Naive thymus-derived CD4-positive, alpha-beta T cell (primary cell): ENCODE results near the gene AMOTL1. TPM values are rescaled to one million over a fixed set of nuclear protein-coding genes. Genes with fewer than 3 reads are reported as not detected.

Experiments used
- ATAC-seq: fragments of 150-1000 bp; cut with Tn5 transposase; 2 replicates; pipeline ENCODE4 v1.10.0; 2021; ENCODE audit warnings: mild to moderate bottlenecking, moderate library complexity
- CTCF ChIA-PET: fragments of 350-600 bp; sonication (Branson Sonifier 250); formaldehyde crosslinking; loops from one replicate; lab custom pipeline; 2021; ENCODE audit warnings: antibody characterized with exemption; lab: Charles Lee
- POLR2A ChIA-PET: fragments of 350-600 bp; sonication (Branson Sonifier 250); formaldehyde crosslinking; loops from one replicate; lab custom pipeline; 2021; ENCODE audit warnings: antibody characterized with exemption, inconsistent platforms; lab: Charles Lee
- DNase-seq, 9 donors: peaks; one replicate each; pipeline versions ENCODE4 v3.0.0 to v3.0.0-alpha.2; 2020 to 2022; ENCODE audit warnings: mixed read lengths in 1 of 9
- H3K27ac ChIP-seq: one replicate; pipeline ENCODE4 v1.7.0; 2013; ENCODE audit warnings: mild to moderate bottlenecking, low read depth, low read length, moderate library complexity
- H3K27me3 ChIP-seq, 2 donors: one replicate each; pipeline ENCODE4 v1.7.0; 2013; ENCODE audit warnings: low read length in 2 of 2, mild to moderate bottlenecking in 2 of 2, moderate library complexity in 2 of 2; ENCODE audit not compliant: control insufficient read depth in 2 of 2, insufficient read depth in 2 of 2
- H3K36me3 ChIP-seq, 3 experiments: 1 replicate in 2 of 3; 2 replicates in 1 of 3; pipeline ENCODE4 v1.7.0; 2013; ENCODE audit warnings: low read length in 3 of 3, mild to moderate bottlenecking in 3 of 3, moderate library complexity in 1 of 3; ENCODE audit not compliant: insufficient read depth in 3 of 3, control insufficient read depth in 2 of 3
- H3K4me1 ChIP-seq, 2 donors: one replicate each; pipeline ENCODE4 v1.7.0; 2013; ENCODE audit warnings: low read length in 2 of 2, mild to moderate bottlenecking in 2 of 2, moderate library complexity in 1 of 2; ENCODE audit not compliant: control insufficient read depth in 2 of 2, insufficient read depth in 2 of 2
- H3K4me3 ChIP-seq: 2 replicates; pipeline ENCODE4 v1.7.0; 2013; ENCODE audit warnings: mild to moderate bottlenecking, low read length
- H3K9me3 ChIP-seq, 3 experiments: 1 replicate in 2 of 3; 2 replicates in 1 of 3; pipeline ENCODE4 v1.7.0; 2013; ENCODE audit warnings: low read length in 3 of 3; ENCODE audit not compliant: control insufficient read depth in 2 of 3
- H3K27ac Mint-ChIP-seq, 9 donors: one replicate each; pipeline ENCODE4 v1.8.0; 2020 to 2022; ENCODE audit warnings: mixed read lengths in 9 of 9, mild to moderate bottlenecking in 8 of 9, moderate library complexity in 5 of 9, inconsistent platforms in 2 of 9
- H3K27me3 Mint-ChIP-seq, 5 donors: one replicate each; pipeline ENCODE4 v1.8.0; 2021 to 2022; ENCODE audit warnings: mixed read lengths in 5 of 5, mild to moderate bottlenecking in 1 of 5
- H3K36me3 Mint-ChIP-seq, 5 donors: one replicate each; pipeline ENCODE4 v1.8.0; 2020 to 2022; ENCODE audit warnings: mixed read lengths in 5 of 5, mild to moderate bottlenecking in 3 of 5, inconsistent platforms in 1 of 5
- H3K4me1 Mint-ChIP-seq, 7 donors: one replicate each; pipeline ENCODE4 v1.8.0; 2020 to 2022; ENCODE audit warnings: mixed read lengths in 7 of 7, mild to moderate bottlenecking in 3 of 7, inconsistent platforms in 1 of 7
- H3K4me3 Mint-ChIP-seq, 10 donors: one replicate each; pipeline ENCODE4 v1.8.0; 2020 to 2022; ENCODE audit warnings: mild to moderate bottlenecking in 10 of 10, mixed read lengths in 10 of 10, moderate library complexity in 6 of 10, inconsistent platforms in 2 of 10
- H3K9me3 Mint-ChIP-seq, 11 donors: one replicate each; pipeline ENCODE4 v1.8.0; 2020 to 2022; ENCODE audit warnings: mixed read lengths in 11 of 11, mild to moderate bottlenecking in 4 of 11, inconsistent platforms in 1 of 11, moderate library complexity in 1 of 11
- intact Hi-C, 2 donors: fragments of 100-400 bp; cut with micrococcal nuclease; formaldehyde crosslinking; loops; one replicate each; pipeline ENCODE4 v1.15.1; 2023
- polyA plus RNA-seq, 2 donors: library from polyadenylated mRNA; unstranded; fragments of 300-500 nt; fragmentation: Illumina TruSeq; gene quantifications; one replicate each; pipeline ENCODE4 v1.2.3, GENCODE V29; 2021
- total RNA-seq, 6 experiments: library from RNA in 5 of 6; stranded (reverse) in 5 of 6; gene quantifications; 1 replicate in 5 of 6; 2 replicates in 1 of 6; pipeline ENCODE4 v1.2.3 and lab custom pipeline; 2021 to 2026

AMOTL1 gene
- total and polyA plus RNA-seq, 7 experiments from 2014 or later: 0.05 to 6.3 (median 0.27) TPM; not detected in 2

DNA sequence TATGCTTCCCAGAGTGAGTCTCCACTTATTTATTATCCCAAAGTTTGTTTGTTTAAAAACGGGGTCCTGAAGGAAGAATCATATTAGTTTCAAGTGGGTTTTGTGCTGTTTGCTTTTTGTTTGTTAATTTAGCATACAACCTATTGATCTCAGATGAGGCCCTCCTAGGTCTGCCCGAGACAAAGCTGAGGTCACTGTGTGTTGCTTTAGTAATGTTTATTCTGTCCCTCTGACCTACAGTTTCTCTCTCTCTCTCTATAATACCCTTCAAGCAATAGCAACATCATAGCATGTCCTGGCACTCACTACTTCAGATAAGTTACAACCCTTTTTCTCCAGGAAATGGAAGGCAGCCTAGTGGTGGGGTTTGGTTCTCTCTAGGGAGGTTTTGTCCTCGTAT, 63.4 kb downstream of the AMOTL1 start:
- POLR2A ChIA-PET: no interaction called here
- H3K27ac Mint-ChIP-seq: no peak overlapping the region
- H3K4me3 Mint-ChIP-seq: no peak overlapping the region
- CTCF ChIA-PET: no interaction called here
- H3K4me1 ChIP-seq: no peaks in the 10 kb centered on the region
- H3K9me3 Mint-ChIP-seq: no peaks in the 10 kb centered on the region
- no peaks in the 10 kb centered on the region for H3K36me3 ChIP-seq
- peaks cover 0 to 5% (median 0%) of the 10 kb centered on the region in 5 donors for H3K27me3 Mint-ChIP-seq
- peaks cover 0 to 4% (median 0%) of the 10 kb centered on the region in 5 donors for H3K36me3 Mint-ChIP-seq
- H3K27ac ChIP-seq: no peak overlapping the region
- H3K4me1 Mint-ChIP-seq: peaks cover 0 to 4% (median 0%) of the 10 kb centered on the region in 7 donors
- intact Hi-C loops: no loop called here
- no peaks in the 10 kb centered on the region for H3K9me3 ChIP-seq
- no peak overlapping the region for H3K4me3 ChIP-seq
- DNase-seq (no peak), ATAC-seq (no peak)
- H3K27me3 ChIP-seq: no peaks in the 10 kb centered on the region

DNA sequence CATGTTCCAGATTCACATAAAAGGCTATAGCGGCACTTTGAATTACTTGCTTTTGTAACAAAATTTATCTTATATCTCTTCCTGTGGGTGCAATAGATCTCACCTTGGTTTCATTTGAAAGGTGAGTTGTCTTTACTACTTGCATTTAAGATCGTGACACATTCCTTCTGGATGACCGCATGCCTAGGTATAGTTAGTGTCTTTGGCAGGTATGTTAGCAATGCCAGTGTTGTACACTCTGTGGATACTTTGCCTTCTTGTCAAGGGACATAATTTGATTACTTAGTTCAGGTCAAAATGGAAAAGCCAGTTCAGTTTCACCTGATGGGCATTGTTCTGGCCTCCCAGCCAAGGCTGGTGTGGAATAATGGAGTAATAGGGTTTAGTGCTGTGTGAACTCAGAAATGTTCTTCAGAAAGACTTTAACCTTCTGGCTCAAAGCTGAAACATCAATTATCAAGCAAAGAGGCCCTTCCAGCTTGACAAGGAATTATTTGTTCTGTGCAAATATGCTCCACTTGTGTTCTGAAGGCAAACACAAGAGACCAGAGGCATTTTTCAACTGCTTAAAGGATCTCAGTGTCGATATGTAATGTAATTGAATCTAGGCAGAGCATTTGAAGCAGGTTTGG, 64.6 kb downstream of the AMOTL1 start:
- no peak overlapping the region for H3K27ac Mint-ChIP-seq

DNA sequence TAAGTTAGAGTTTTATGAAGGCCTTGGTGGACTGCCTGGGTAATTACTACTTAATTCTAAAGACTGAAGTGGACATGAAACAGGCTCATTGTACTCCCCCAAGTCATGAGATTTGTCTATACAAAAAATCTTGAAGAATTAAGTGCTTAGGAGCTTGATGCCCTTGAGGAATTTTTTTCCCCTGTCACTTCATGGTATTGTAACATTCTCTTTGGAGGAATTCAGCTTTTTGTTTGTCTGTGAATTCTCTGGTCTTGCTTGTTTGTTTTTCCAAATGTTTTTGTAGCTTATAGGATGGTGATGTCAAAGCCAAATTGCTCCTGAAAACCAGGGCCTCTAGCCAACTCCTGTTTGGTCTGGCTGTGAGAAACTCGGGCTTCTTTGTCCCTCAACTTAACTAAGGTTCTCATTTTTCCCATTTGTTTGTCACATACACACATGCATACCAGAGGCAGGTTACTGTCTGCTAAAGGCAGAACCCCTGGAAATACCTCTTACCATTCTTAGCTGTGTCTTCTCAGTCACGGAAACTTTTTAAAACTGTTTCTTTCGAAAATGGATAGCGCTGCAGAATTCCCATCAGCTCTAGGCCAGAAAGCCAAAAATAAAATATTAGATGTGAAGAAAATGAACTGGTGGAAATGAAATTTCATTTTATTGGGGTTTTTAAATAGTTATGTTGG, 66.9 kb downstream of the AMOTL1 start:
- H3K27me3 ChIP-seq: no peaks in the 10 kb centered on the region
- peaks cover 0 to 5% (median 3%) of the 10 kb centered on the region in 5 donors for H3K27me3 Mint-ChIP-seq
- H3K27ac Mint-ChIP-seq: no peak overlapping the region
- no peaks in the 10 kb centered on the region for H3K9me3 Mint-ChIP-seq
- peaks cover 0 to 4% (median 0%) of the 10 kb centered on the region in 5 donors for H3K36me3 Mint-ChIP-seq
- H3K4me3 Mint-ChIP-seq: no peak overlapping the region
- ChIA-PET POLR2A (no interaction called here), CTCF (interaction anchor here (0.7 kb wide), 1 partner anchor 9 kb away, joined by 3 read pairs; no protein-coding TSS in a partner anchor)
- H3K36me3 ChIP-seq: no peaks in the 10 kb centered on the region
- H3K9me3 ChIP-seq: no peaks in the 10 kb centered on the region
- no peak overlapping the region for H3K4me3 ChIP-seq
- ATAC-seq: no peak
- H3K4me1 ChIP-seq: no peaks in the 10 kb centered on the region
- peaks cover 0 to 4% (median 0%) of the 10 kb centered on the region in 7 donors for H3K4me1 Mint-ChIP-seq
- H3K27ac ChIP-seq: no peak overlapping the region
- no peak for DNase-seq
- intact Hi-C loops: no loop called here

More for the DNA sequence above, 64.6 kb downstream of the AMOTL1 start:
- ChIA-PET CTCF (no interaction called here), POLR2A (no interaction called here)
- ATAC-seq: no peak
- no peaks in the 10 kb centered on the region for H3K36me3 ChIP-seq
- H3K36me3 Mint-ChIP-seq: peaks cover 0 to 4% (median 0%) of the 10 kb centered on the region in 5 donors
- no peak overlapping the region for H3K27ac ChIP-seq
- no peaks in the 10 kb centered on the region for H3K9me3 Mint-ChIP-seq
- H3K4me1 ChIP-seq: no peaks in the 10 kb centered on the region
- intact Hi-C loops: no loop called here
- no peak overlapping the region for H3K4me3 ChIP-seq
- no peaks in the 10 kb centered on the region for H3K9me3 ChIP-seq
- peaks cover 0 to 4% (median 0%) of the 10 kb centered on the region in 7 donors for H3K4me1 Mint-ChIP-seq
- H3K27me3 Mint-ChIP-seq: peaks cover 0 to 5% (median 0%) of the 10 kb centered on the region in 5 donors
- DNase-seq: no peak
- H3K4me3 Mint-ChIP-seq: no peak overlapping the region
- no peaks in the 10 kb centered on the region for H3K27me3 ChIP-seq

DNA sequence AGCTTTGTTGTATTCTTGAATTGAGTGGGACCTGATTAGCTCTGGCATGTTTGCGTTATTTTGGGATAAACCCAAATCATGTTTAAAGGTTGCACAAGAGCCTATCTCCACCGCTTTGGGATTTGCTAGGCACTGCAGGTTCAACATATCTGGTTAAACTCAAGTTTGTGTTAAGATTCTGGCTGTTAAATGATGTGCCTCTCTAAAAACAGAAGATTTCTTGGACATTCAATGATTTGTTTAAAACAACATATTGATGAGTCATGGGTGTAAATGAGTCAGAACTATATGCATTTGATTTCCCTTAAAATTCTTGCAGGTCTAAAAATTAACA, 67.4 kb downstream of the AMOTL1 start:
- Mint-ChIP-seq H3K27me3 (peaks cover 0 to 5% (median 3%) of the 10 kb centered on the region in 5 donors), H3K4me1 (peaks cover 0 to 4% (median 0%) of the 10 kb centered on the region in 7 donors), H3K9me3 (no peaks in the 10 kb centered on the region), H3K36me3 (peaks cover 0 to 4% (median 0%) of the 10 kb centered on the region in 5 donors), H3K4me3 (no peak overlapping the region), H3K27ac (no peak overlapping the region)
- Histone ChIP-seq H3K4me3 (no peak overlapping the region), H3K27me3 (no peaks in the 10 kb centered on the region), H3K27ac (no peak overlapping the region), H3K4me1 (no peaks in the 10 kb centered on the region), H3K9me3 (no peaks in the 10 kb centered on the region), H3K36me3 (no peaks in the 10 kb centered on the region)
- no peak for DNase-seq
- intact Hi-C loops: no loop called here
- POLR2A ChIA-PET: no interaction called here
- ATAC-seq: no peak
- CTCF ChIA-PET: no interaction called here

DNA sequence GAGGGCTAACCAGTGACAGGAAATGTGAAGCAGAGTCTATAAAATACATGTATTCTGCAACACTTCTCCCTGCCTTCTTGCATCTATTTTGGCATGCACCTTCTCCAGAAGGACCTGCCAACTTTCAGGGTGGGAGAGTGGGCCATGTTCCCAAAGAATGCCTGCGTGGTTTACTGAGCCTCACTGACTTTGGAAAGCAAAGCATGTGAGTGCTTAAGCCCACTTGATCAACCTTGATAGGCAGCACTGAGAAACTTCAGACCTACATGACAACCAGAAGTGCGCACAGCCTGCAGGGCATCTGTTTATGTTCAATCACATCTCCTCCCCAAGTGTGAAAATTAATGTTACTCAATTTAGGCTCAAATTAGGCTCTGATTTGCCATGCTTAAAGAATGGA, 69.2 kb downstream of the AMOTL1 start:
- Histone ChIP-seq H3K27me3 (no peaks in the 10 kb centered on the region), H3K27ac (no peak overlapping the region), H3K4me3 (no peak overlapping the region), H3K36me3 (no peaks in the 10 kb centered on the region), H3K9me3 (no peaks in the 10 kb centered on the region), H3K4me1 (no peaks in the 10 kb centered on the region)
- ChIA-PET CTCF (no interaction called here), POLR2A (no interaction called here)
- Mint-ChIP-seq H3K27ac (no peak overlapping the region), H3K9me3 (no peaks in the 10 kb centered on the region), H3K4me3 (no peak overlapping the region), H3K27me3 (peaks cover 0 to 5% (median 0%) of the 10 kb centered on the region in 5 donors), H3K36me3 (peaks cover 0 to 3% (median 0%) of the 10 kb centered on the region in 5 donors), H3K4me1 (peaks cover 0 to 4% (median 0%) of the 10 kb centered on the region in 7 donors)
- DNase-seq (no peak), ATAC-seq (no peak)
- intact Hi-C loops: no loop called here

DNA sequence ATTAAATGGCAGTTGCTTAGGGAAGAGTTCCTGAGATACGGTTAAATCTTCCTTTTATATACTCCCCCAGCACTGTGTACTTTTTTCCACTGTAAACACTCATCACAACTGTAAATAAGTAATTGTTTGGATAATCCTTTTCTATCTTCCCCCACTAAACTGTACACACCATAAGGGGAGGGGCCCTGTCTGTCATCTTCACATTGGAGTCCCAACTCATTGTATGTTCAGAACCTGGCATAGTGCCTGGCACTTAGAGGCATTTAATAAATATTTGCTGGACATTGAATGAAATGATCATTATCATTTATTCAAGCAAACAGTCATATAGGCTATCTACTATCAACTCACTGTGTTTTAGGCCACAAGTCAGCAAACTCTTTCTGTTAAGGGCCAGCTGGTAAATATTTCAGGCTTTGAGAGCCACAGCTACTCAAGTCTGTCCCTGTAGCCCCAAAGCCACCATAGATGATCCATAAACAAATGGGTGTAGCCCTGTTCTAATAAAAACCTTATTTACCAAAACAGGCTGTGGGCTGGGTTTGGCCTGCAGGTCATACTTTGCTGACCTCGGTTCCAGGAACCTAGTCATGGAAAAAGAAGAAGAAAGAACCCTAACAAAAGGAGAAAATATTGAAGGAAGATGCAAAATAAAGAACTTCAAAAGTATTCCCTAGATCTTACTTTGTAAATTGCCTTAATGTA, 70.0 kb downstream of the AMOTL1 start:
- Histone ChIP-seq H3K36me3 (no peaks in the 10 kb centered on the region), H3K4me1 (no peaks in the 10 kb centered on the region), H3K4me3 (no peak overlapping the region), H3K9me3 (no peaks in the 10 kb centered on the region), H3K27ac (no peak overlapping the region), H3K27me3 (no peaks in the 10 kb centered on the region)
- H3K4me3 Mint-ChIP-seq: no peak overlapping the region
- ChIA-PET CTCF (no interaction called here), POLR2A (no interaction called here)
- intact Hi-C loops: no loop called here
- H3K9me3 Mint-ChIP-seq: no peaks in the 10 kb centered on the region
- H3K36me3 Mint-ChIP-seq: no peaks in the 10 kb centered on the region
- H3K27me3 Mint-ChIP-seq: peaks cover 0 to 5% (median 0%) of the 10 kb centered on the region in 5 donors
- no peak for ATAC-seq
- peaks cover 0 to 4% (median 0%) of the 10 kb centered on the region in 7 donors for H3K4me1 Mint-ChIP-seq
- no peak overlapping the region for H3K27ac Mint-ChIP-seq
- no peak for DNase-seq
